Tibial nerve (tissue), 4 donors: ENCODE results near the gene STYX. TPM values are rescaled to one million over a fixed set of nuclear protein-coding genes. Genes with fewer than 3 reads are reported as not detected.
"Not testable (repeated sequence)": the region's sequence is repeated elsewhere in the genome, so short reads cannot be mapped to it uniquely, and the experiment has no call there.

Experiments
- DNase-seq, 2 donors: peaks; one replicate each; pipeline ENCODE4 v3.0.0-alpha.2; 2019; ENCODE audit warnings: low spot score in 2 of 2
- H3K27ac ChIP-seq, 4 donors: fragments of 200-600 bp; sonication (generic) in 3 of 4; one replicate each; pipeline ENCODE4 v1.5.1; 2017 to 2019; ENCODE audit warnings: mild to moderate bottlenecking in 1 of 4
- H3K27me3 ChIP-seq, 2 donors: fragments of 200-600 bp; sonication (generic) in 1 of 2; one replicate each; pipeline versions ENCODE4 v1.5.1 to v1.6.0; 2017 to 2019
- H3K36me3 ChIP-seq, 3 donors: fragments of 200-600 bp; sonication (generic); one replicate each; pipeline ENCODE4 v1.5.1; 2018 to 2019
- H3K4me1 ChIP-seq, 4 donors: fragments of 200-600 bp; sonication (generic) in 3 of 4; one replicate each; pipeline ENCODE4 v1.5.1; 2017 to 2019
- H3K4me3 ChIP-seq, 4 donors: fragments of 200-600 bp; sonication (generic) in 3 of 4; one replicate each; pipeline ENCODE4 v1.5.1; 2017 to 2019; ENCODE audit warnings: mild to moderate bottlenecking in 1 of 4, moderate library complexity in 1 of 4
- H3K9me3 ChIP-seq, 4 donors: fragments of 200-600 bp; sonication (generic) in 3 of 4; one replicate each; pipeline ENCODE4 v1.5.1; 2017 to 2019
- CTCF ChIP-seq, 5 experiments: fragments of 200-600 bp in 3 of 5; fragments of 450-650 bp in 2 of 5; sonication (generic) in 3 of 5; IDR thresholded peaks; one replicate each; pipeline ENCODE4 v1.5.1; 2016 to 2019; ENCODE audit warnings: antibody characterized with exemption in 5 of 5, mild to moderate bottlenecking in 3 of 5, moderate library complexity in 2 of 5
- EP300 ChIP-seq, 2 donors: sonication (generic); formaldehyde crosslinking; IDR thresholded peaks; one replicate each; pipeline ENCODE4 v1.6.1; 2017; ENCODE audit warnings: antibody characterized with exemption in 2 of 2, mild to moderate bottlenecking in 1 of 2
- POLR2A ChIP-seq, 2 donors: fragments of 450-650 bp; IDR thresholded peaks; one replicate each; pipeline ENCODE4 v1.6.1; 2017; ENCODE audit warnings: antibody characterized with exemption in 2 of 2, mild to moderate bottlenecking in 2 of 2, moderate library complexity in 2 of 2
- WGBS, 2 donors: methylation state at CpG; one replicate each; pipeline ENCODE4 v1.1.5; 2018; 5-methylcytosine and 5-hydroxymethylcytosine counted together
- total RNA-seq, 4 donors: library from RNA; depleted of rRNA; stranded (reverse); fragments of >200 nt; gene quantifications; one replicate each; pipeline ENCODE4 v1.1.0, GENCODE V29; 2016

The STYX gene
- total RNA-seq, 4 donors from 2014 or later: 9.9 to 13.8 (median 11.8) TPM

DNA sequence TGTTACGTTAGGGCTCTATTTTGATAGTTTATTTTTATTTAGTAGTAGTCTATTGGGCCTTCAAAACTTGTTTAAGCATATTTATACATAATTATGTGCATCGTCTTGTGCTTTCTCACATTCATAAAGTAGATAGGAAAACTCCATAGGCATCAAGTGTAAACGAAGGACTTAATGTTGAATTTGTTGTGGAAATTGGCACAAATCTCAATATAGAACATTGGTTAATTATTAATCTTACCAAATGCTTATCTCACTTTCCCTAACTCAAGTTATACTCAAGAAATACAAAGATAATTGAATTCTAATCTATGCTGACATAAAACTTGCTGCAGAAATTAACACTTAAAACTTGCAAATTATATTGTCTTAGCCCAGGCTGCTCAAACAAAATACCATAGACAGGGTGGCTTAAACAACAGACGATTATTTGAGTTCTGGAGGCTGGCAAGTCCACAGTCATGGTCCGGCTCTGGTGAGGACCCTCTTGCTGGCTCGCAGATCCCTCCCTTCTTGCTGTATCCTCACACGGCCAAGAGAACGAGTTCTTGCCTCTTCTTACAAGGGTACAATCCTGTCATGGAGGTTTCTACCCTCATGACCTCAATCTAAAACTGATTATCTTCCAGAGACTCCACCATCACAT is 18.8 kb downstream of the STYX start:
- H3K9me3 ChIP-seq: no peaks in the 10 kb centered on the region
- no peak overlapping the region for H3K27ac ChIP-seq
- WGBS, 2 donors: 87 to 88% methylated on average over 8 of the region's 8 CpGs
- no peaks in the 10 kb centered on the region for H3K27me3 ChIP-seq
- TF ChIP-seq CTCF (IDR thresholded peaks at IDR 0.05) (no peak), EP300 (IDR thresholded peaks at IDR 0.05) (no peak), POLR2A (IDR thresholded peaks at IDR 0.05) (no peak)
- peaks cover 0 to 6% (median 0%) of the 10 kb centered on the region in 4 donors for H3K4me1 ChIP-seq
- peaks cover 0 to 45% (median 0%) of the 10 kb centered on the region in 3 donors for H3K36me3 ChIP-seq
- no peak for DNase-seq
- no peak overlapping the region for H3K4me3 ChIP-seq

DNA sequence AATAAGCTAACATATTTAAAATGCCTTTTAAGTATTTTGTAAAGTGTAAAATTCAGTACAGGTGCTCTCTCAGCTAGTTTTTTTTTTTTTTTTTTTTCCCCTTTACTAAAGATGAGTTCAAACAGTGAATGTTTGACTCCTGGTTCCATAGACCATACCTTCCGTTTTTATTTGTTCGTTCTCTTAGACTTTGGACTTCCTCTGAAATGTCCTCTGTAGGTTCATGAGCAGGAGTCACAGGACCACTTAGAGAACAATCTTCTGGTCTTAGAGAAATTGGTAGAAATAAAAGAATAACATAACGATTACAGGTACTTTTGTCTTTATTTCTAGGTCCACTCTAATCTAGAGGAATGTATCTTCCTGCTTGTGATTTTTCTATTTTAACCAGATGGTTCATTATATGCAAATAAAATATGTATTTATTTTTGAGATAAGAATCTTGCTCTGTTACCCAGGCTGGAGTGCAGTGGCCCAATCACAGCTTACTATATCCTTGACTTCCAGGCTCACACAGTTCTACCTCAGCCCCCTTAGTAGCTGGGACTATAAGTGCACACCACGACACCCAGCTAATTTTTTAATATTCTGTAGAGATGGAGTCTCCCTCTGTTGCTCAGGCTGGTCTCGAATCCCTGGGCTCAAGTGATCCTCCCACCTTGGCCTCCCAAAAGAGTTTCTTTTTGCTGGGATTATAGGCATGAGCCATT is 25.8 kb downstream of the STYX start:
- no peaks in the 10 kb centered on the region for H3K4me1 ChIP-seq
- no peak for TF ChIP-seq POLR2A (IDR thresholded peaks at IDR 0.05)
- TF ChIP-seq EP300 (IDR thresholded peaks at IDR 0.05): no peak
- no peak for TF ChIP-seq CTCF (IDR thresholded peaks at IDR 0.05)
- 90 to 95% methylated on average over 5 of the region's 5 CpGs for WGBS, 2 donors
- no peaks in the 10 kb centered on the region for H3K9me3 ChIP-seq
- H3K4me3 ChIP-seq: no peak overlapping the region
- H3K27me3 ChIP-seq: no peaks in the 10 kb centered on the region
- no peak overlapping the region for H3K27ac ChIP-seq
- H3K36me3 ChIP-seq: peaks cover 0 to 47% (median 2%) of the 10 kb centered on the region in 3 donors
- DNase-seq: no peak

DNA sequence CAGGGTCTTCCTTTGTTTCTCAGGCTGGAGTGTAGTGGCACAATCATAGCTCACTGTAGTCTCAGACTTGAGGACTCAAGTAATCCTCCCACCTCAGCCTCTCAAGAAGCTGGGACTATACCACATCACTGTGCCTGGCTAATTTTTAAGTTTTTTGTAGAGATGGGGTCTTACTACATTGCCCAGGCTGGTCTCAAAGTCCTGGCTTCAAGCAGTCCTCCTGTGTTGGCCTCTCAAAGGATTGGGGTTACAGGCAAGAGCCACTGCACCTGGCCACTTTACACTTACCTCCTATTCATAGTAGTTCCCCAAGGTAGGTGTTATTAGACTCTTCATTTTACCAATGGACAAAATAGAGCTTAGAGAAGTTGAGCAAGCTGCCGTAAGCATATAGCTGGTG is 29.2 kb downstream of the STYX start:
- TF ChIP-seq POLR2A (IDR thresholded peaks at IDR 0.05): no peak
- no peak for TF ChIP-seq CTCF (IDR thresholded peaks at IDR 0.05)
- TF ChIP-seq EP300 (IDR thresholded peaks at IDR 0.05): no peak
- Histone ChIP-seq H3K9me3 (no peaks in the 10 kb centered on the region), H3K4me1 (no peaks in the 10 kb centered on the region), H3K27me3 (no peaks in the 10 kb centered on the region), H3K4me3 (no peak overlapping the region), H3K36me3 (peaks cover 0 to 47% (median 2%) of the 10 kb centered on the region in 3 donors), H3K27ac (no peak overlapping the region)
- DNase-seq: no peak
- WGBS, 2 donors: 98 to 100% methylated on average over 1 of the region's 1 CpG

DNA sequence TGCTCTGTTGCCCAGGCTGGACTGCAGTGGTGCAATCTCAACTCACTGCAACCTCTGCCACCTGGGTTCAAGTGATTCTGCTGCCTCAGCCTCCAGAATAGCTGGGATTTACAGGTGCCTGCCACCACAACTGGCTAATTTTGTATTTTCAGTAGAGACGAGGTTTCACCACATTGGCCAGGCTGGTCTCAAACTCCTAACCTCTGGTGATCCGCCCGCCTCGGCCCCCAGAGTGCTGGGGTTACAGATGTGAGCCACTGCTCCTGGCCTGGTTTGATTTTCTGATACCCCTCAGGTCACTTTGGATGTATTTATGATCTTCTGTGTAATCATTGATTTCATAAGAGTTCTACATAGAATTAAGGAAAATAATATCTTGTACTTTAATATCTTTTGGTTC is 33.0 kb downstream of the STYX start:
- not testable (repeated sequence) for H3K4me1 ChIP-seq, H3K9me3 ChIP-seq, H3K27ac ChIP-seq, H3K4me3 ChIP-seq, H3K27me3 ChIP-seq, DNase-seq
- 91 to 93% methylated on average over 4 of the region's 4 CpGs for WGBS, 2 donors
- peaks cover 0 to 60% (median 2%) of the 10 kb centered on the region in 3 donors for H3K36me3 ChIP-seq

GRCh38 chr14:52767058-52767833 is 37.3 kb downstream of the STYX start:
- H3K4me3 ChIP-seq: no peak overlapping the region
- H3K36me3 ChIP-seq: peaks cover 0 to 50% (median 0%) of the 10 kb centered on the region in 3 donors
- no peak overlapping the region for H3K27ac ChIP-seq
- TF ChIP-seq CTCF (IDR thresholded peaks at IDR 0.05) (no peak), EP300 (IDR thresholded peaks at IDR 0.05) (no peak), POLR2A (IDR thresholded peaks at IDR 0.05) (no peak)
- WGBS, 2 donors: 81 to 92% methylated on average over 3 of the region's 3 CpGs
- DNase-seq: no peak
- no peaks in the 10 kb centered on the region for H3K27me3 ChIP-seq
- H3K4me1 ChIP-seq: no peaks in the 10 kb centered on the region
- H3K9me3 ChIP-seq: no peaks in the 10 kb centered on the region
